ENCODE measurements around the gene HSFX3.

DNA sequence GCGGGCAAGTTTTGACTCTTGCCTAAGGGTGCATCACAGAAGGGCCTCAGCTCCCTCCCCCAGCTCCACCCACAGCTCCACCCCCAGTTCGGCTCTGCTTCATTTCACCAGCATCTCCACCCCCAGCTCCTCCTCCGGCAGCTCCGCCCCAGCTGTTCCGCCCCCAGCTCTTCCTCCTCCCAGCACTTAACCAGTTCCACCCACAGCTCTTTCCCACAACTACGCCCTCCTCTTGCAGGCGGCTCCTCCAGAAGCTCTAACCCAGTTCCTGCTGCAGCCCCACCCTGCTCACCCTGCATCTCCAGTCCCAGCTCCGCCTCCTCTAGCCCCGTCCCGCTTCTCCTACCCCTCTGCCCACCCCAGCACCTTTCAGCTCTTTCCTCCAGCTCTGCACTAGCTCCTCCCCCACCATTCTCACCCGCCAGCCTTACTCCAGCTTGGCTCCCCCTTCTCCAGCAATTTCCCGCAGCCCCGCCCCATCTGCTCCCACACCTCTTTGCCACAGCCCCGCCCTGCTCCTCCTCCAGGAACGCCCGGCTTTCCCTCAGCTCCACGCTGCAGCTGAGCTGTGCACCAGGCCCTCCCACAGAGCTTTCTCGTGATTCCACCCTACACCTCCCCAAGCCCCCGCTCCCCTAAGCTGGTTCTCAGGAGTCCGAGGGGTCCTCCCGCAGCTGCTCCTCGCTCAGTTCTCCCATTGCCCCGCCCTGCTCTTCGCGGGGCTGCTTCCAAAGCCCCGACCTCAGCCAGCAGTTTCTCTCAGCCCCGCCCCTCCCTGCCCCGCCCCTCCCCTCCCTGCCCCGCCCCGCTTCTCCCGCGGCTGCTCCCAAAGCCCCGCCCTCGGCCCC, 10.2 kb downstream of the HSFX3 start:
- TF ChIP-seq, protein P1, sequence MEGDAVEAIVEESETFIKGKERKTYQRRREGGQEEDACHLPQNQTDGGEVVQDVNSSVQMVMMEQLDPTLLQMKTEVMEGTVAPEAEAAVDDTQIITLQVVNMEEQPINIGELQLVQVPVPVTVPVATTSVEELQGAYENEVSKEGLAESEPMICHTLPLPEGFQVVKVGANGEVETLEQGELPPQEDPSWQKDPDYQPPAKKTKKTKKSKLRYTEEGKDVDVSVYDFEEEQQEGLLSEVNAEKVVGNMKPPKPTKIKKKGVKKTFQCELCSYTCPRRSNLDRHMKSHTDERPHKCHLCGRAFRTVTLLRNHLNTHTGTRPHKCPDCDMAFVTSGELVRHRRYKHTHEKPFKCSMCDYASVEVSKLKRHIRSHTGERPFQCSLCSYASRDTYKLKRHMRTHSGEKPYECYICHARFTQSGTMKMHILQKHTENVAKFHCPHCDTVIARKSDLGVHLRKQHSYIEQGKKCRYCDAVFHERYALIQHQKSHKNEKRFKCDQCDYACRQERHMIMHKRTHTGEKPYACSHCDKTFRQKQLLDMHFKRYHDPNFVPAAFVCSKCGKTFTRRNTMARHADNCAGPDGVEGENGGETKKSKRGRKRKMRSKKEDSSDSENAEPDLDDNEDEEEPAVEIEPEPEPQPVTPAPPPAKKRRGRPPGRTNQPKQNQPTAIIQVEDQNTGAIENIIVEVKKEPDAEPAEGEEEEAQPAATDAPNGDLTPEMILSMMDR (IDR thresholded peaks at IDR 0.05; ENCODE audit: borderline replicate concordance, extremely low read depth, low read length, poor library complexity, severe bottlenecking), result no peak
- no peak for TF ChIP-seq EZH2 (IDR thresholded peaks at IDR 0.05; ENCODE audit: borderline replicate concordance, low read depth, low read length, severe bottlenecking)

All from DND-41 (cell line).